Keratinocyte (primary cell): ENCODE measurements around the gene FHIT. TPM values are rescaled to one million over a fixed set of nuclear protein-coding genes. Genes with fewer than 3 reads are reported as not detected.

Source experiments
- DNase-seq: peaks from one replicate; pipeline ENCODE4 v3.0.0-alpha.2; 2011; ENCODE audit warnings: low read depth, missing footprints, low spot score
- FAIRE-seq: peaks from 2 replicates; lab custom pipeline; 2011; peaks lifted over from hg19 to GRCh38; lab: Jason Lieb, UNC
- H2AFZ ChIP-seq: 2 replicates; pipeline ENCODE4 v1.6.0; 2012; ENCODE audit warnings: low read length, control low read depth, inconsistent platforms; ENCODE audit not compliant: control insufficient read depth
- H3K27ac ChIP-seq: 2 replicates; pipeline ENCODE4 v1.5.1; 2011; ENCODE audit warnings: low read length; ENCODE audit not compliant: control insufficient read depth, insufficient read depth
- H3K27me3 ChIP-seq: 3 replicates; pipeline ENCODE4 v1.6.0; 2011; ENCODE audit warnings: low read length; ENCODE audit not compliant: control insufficient read depth, insufficient read depth; ENCODE audit errors: extremely low read depth
- H3K36me3 ChIP-seq, 2 experiments: 2 replicates in 1 of 2; 3 replicates in 1 of 2; pipeline ENCODE4 v1.5.1; 2011; ENCODE audit warnings: low read length in 2 of 2, mild to moderate bottlenecking in 1 of 2; ENCODE audit not compliant: control insufficient read depth in 2 of 2, insufficient read depth in 2 of 2; ENCODE audit errors: extremely low read depth in 1 of 2
- H3K4me1 ChIP-seq: 3 replicates; pipeline ENCODE4 v1.5.1; 2011; ENCODE audit warnings: low read length; ENCODE audit not compliant: control insufficient read depth, insufficient read depth; ENCODE audit errors: extremely low read depth
- H3K4me2 ChIP-seq: 3 replicates; pipeline ENCODE4 v1.6.0; 2011; ENCODE audit warnings: low read depth, low read length; ENCODE audit not compliant: control insufficient read depth, insufficient read depth; ENCODE audit errors: extremely low read depth
- H3K4me3 ChIP-seq, 3 experiments: fragments of 200-600 bp in 1 of 3; sonication (generic) in 1 of 3; 2 replicates in 2 of 3; 3 replicates in 1 of 3; pipeline ENCODE4 v1.5.1; 2011 to 2016; ENCODE audit warnings: low read length in 3 of 3, mild to moderate bottlenecking in 3 of 3, control low read depth in 2 of 3, inconsistent platforms in 1 of 3, low read depth in 1 of 3, mixed read lengths in 1 of 3, mixed run types in 1 of 3, moderate library complexity in 1 of 3; ENCODE audit not compliant: control insufficient read depth in 2 of 3, insufficient read depth in 2 of 3; ENCODE audit errors: extremely low read depth in 1 of 3
- H3K79me2 ChIP-seq: 2 replicates; pipeline ENCODE4 v1.6.0; 2012; ENCODE audit warnings: low read length; ENCODE audit not compliant: control insufficient read depth, insufficient read depth
- H3K9ac ChIP-seq: 3 replicates; pipeline ENCODE4 v1.6.0; 2011; ENCODE audit warnings: low read length; ENCODE audit not compliant: control insufficient read depth, insufficient read depth; ENCODE audit errors: extremely low read depth
- H3K9me1 ChIP-seq: 3 replicates; pipeline ENCODE4 v1.6.0; 2011; ENCODE audit warnings: low read length; ENCODE audit not compliant: control insufficient read depth, insufficient read depth; ENCODE audit errors: extremely low read depth
- H3K9me3 ChIP-seq: 2 replicates; pipeline ENCODE4 v1.5.1; 2012; ENCODE audit warnings: low read depth, low read length; ENCODE audit not compliant: control insufficient read depth
- H4K20me1 ChIP-seq: 3 replicates; pipeline ENCODE4 v1.6.0; 2011; ENCODE audit warnings: low read length; ENCODE audit not compliant: control insufficient read depth, insufficient read depth; ENCODE audit errors: extremely low read depth
- EZH2 ChIP-seq: IDR thresholded peaks from one replicate; pipeline ENCODE4 v1.6.1; 2012; ENCODE audit warnings: inconsistent platforms, mild to moderate bottlenecking, low read length, moderate library complexity
- dilution Hi-C: fragments of 300-500 bp; cut with MboI; formaldehyde crosslinking; loops from one replicate; pipeline ENCODE4 v1.7.0; 2020; ENCODE audit warnings: low sequenced_read_pairs; ENCODE audit not compliant: extremely low pct_ligation_motif_present
- polyA plus RNA-seq, 5 experiments: library from polyadenylated mRNA; depleted of rRNA in 3 of 5; stranded (reverse) in 3 of 5; stranded (forward) in 1 of 5; unstranded in 1 of 5; fragments of >200 nt; gene quantifications; 1 replicate in 1 of 5; 2 replicates in 3 of 5; 3 replicates in 1 of 5; pipeline versions ENCODE4 v1.2.1 to v1.2.3, GENCODE V29; 2011 to 2012; ENCODE audit warnings: missing spikeins in 2 of 5, low read depth in 1 of 5, low replicate concordance in 1 of 5
- TF ChIP-seq, protein P1 (sequence below), 3 experiments: IDR thresholded peaks in 1 of 3; conservative IDR thresholded peaks in 1 of 3; optimal IDR thresholded peaks in 1 of 3; 2 replicates in 2 of 3; 3 replicates in 1 of 3; pipeline versions ENCODE3 to v1.5.1; 2011; ENCODE audit warnings: low read length in 3 of 3, mild to moderate bottlenecking in 3 of 3, moderate library complexity in 2 of 3, control low read depth in 1 of 3, inconsistent platforms in 1 of 3; ENCODE audit not compliant: insufficient read depth in 2 of 3; ENCODE audit errors: extremely low read depth in 1 of 3

FHIT gene
- polyA plus RNA-seq, 1 donor (not counting 4 experiments of a cell fraction or from before 2014, with no cell fraction given) = 2.2 TPM

DNA sequence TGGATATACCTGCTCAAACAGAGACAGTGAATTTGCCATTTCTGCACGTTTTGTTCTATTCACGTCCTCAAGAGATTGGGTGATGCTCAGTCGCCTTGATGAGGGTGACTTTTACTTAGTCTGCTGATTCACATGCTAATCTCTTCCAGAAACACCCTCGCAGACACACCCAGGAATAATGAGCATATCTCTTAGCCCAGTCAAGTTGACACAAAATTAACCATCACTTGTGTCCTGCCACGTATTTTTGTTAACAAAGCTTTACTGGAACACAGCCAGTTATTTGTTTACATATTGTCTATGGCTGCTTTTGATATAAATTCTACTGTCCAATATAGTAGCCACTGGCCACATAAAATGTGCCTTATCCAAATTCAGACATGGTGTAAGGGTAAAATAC is 218.3 kb downstream of the FHIT start:
- TF ChIP-seq EZH2 = no peak
- TF ChIP-seq, protein P1, sequence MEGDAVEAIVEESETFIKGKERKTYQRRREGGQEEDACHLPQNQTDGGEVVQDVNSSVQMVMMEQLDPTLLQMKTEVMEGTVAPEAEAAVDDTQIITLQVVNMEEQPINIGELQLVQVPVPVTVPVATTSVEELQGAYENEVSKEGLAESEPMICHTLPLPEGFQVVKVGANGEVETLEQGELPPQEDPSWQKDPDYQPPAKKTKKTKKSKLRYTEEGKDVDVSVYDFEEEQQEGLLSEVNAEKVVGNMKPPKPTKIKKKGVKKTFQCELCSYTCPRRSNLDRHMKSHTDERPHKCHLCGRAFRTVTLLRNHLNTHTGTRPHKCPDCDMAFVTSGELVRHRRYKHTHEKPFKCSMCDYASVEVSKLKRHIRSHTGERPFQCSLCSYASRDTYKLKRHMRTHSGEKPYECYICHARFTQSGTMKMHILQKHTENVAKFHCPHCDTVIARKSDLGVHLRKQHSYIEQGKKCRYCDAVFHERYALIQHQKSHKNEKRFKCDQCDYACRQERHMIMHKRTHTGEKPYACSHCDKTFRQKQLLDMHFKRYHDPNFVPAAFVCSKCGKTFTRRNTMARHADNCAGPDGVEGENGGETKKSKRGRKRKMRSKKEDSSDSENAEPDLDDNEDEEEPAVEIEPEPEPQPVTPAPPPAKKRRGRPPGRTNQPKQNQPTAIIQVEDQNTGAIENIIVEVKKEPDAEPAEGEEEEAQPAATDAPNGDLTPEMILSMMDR (optimal IDR thresholded peaks at IDR 0.05 in 1 of 3, IDR thresholded peaks at IDR 0.05 in 1 of 3, conservative IDR thresholded peaks at IDR 0.05 in 1 of 3; ENCODE audit: extremely low read depth in 1 of 3, insufficient read depth in 2 of 3, low read length in 3 of 3) = no peak
- no peaks in the 10 kb centered on the region for H3K27me3 ChIP-seq
- dilution Hi-C loops = no loop called here
- no peaks in the 10 kb centered on the region for H3K79me2 ChIP-seq
- no peaks in the 10 kb centered on the region for H4K20me1 ChIP-seq
- no peaks in the 10 kb centered on the region for H3K4me1 ChIP-seq
- DNase-seq (no peak), FAIRE-seq (no peak)
- H3K9me1 ChIP-seq = no peaks in the 10 kb centered on the region
- no peak overlapping the region for H2AFZ ChIP-seq
- no peak overlapping the region for H3K27ac ChIP-seq
- no peak overlapping the region for H3K4me2 ChIP-seq
- no peak overlapping the region for H3K4me3 ChIP-seq
- H3K36me3 ChIP-seq = no peaks in the 10 kb centered on the region
- H3K9me3 ChIP-seq = no peaks in the 10 kb centered on the region
- H3K9ac ChIP-seq = no peak overlapping the region

DNA sequence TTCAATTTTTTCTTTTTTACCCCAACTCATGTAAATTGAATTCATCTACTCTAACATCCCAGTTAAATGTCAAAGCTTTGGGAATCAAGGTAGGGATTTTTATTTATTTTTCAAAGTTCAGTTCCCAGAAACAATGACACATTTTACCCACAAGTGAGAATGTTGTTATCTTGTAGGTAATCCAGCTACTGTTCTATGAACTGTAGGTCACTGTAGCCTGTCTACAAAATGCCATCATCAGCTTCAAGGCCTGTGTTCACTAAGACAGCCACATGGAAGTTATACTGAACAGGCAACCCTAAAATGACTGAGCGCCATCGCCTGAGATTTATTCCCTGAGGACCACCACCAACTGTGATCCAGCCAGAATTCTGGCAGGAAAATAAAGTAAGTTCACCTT is 219.7 kb downstream of the FHIT start:
- no peaks in the 10 kb centered on the region for H3K9me1 ChIP-seq
- H3K9me3 ChIP-seq = no peaks in the 10 kb centered on the region
- no peak overlapping the region for H3K27ac ChIP-seq
- dilution Hi-C loops = no loop called here
- H3K4me3 ChIP-seq = no peak overlapping the region
- no peaks in the 10 kb centered on the region for H3K4me1 ChIP-seq
- no peaks in the 10 kb centered on the region for H3K27me3 ChIP-seq
- no peak overlapping the region for H3K9ac ChIP-seq
- DNase-seq = no peak
- no peaks in the 10 kb centered on the region for H3K79me2 ChIP-seq
- TF ChIP-seq, protein P1 (optimal IDR thresholded peaks at IDR 0.05 in 1 of 3, IDR thresholded peaks at IDR 0.05 in 1 of 3, conservative IDR thresholded peaks at IDR 0.05 in 1 of 3; ENCODE audit: extremely low read depth in 1 of 3, insufficient read depth in 2 of 3, low read length in 3 of 3) = no peak
- no peak for TF ChIP-seq EZH2
- FAIRE-seq = no peak
- no peaks in the 10 kb centered on the region for H4K20me1 ChIP-seq
- H3K4me2 ChIP-seq = no peak overlapping the region
- H3K36me3 ChIP-seq = no peaks in the 10 kb centered on the region
- H2AFZ ChIP-seq = no peak overlapping the region
